Epithelial cell of proximal tubule (primary cell): ENCODE measurements around the gene TAS2R7. TPM values are rescaled to one million over a fixed set of nuclear protein-coding genes. Genes with fewer than 3 reads are reported as not detected.
"Not testable (repeated sequence)": the region's sequence is repeated elsewhere in the genome, so short reads cannot be mapped to it uniquely, and the experiment has no call there.

Experiments used
- DNase-seq: peaks from one replicate; pipeline ENCODE4 v3.0.0-alpha.2; 2011; ENCODE audit warnings: low read depth
- H3K4me3 ChIP-seq: 2 replicates; pipeline ENCODE4 v1.5.1; 2011; ENCODE audit warnings: low read depth, mild to moderate bottlenecking, low read length
- total RNA-seq: library from RNA; depleted of rRNA; stranded (reverse); fragments of >200 nt; gene quantifications from 2 replicates; pipeline ENCODE4 v1.2.3, GENCODE V29; 2015
- TF ChIP-seq, protein P1 (sequence below): conservative IDR thresholded peaks from 2 replicates; pipeline ENCODE4 v1.5.1; 2012; ENCODE audit warnings: low read depth, mild to moderate bottlenecking, low read length

Gene TAS2R7
- total RNA-seq, 1 donor from 2014 or later, result not detected

DNA sequence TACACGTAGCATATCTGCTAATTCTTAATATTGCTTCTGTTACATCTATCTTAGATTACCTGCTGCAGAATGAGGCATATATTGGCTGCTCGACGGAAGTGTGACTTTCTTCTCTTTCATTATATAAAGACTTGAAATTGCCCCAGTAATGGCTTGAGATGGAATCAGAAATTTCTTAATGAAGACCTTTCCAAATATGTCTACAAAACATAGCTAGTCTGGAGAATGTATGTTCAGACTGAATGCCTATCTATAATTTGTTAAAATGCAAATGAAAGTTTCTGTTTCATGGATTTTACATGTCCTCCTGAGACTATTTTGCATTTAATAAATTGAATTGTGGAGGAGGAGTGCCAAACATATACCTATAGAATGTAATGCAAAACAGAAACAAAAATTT lies 23.8 kb upstream of the TAS2R7 start, which contains the start of gene TAS2R10:
TAS2R10 (minus strand) TSS at position 101 of the 400 bp plus-strand sequence; CDS start at position 12, 89 bp downstream.
- no peak within 1 kb of the TSS for H3K4me3 ChIP-seq
- TF ChIP-seq, protein P1, sequence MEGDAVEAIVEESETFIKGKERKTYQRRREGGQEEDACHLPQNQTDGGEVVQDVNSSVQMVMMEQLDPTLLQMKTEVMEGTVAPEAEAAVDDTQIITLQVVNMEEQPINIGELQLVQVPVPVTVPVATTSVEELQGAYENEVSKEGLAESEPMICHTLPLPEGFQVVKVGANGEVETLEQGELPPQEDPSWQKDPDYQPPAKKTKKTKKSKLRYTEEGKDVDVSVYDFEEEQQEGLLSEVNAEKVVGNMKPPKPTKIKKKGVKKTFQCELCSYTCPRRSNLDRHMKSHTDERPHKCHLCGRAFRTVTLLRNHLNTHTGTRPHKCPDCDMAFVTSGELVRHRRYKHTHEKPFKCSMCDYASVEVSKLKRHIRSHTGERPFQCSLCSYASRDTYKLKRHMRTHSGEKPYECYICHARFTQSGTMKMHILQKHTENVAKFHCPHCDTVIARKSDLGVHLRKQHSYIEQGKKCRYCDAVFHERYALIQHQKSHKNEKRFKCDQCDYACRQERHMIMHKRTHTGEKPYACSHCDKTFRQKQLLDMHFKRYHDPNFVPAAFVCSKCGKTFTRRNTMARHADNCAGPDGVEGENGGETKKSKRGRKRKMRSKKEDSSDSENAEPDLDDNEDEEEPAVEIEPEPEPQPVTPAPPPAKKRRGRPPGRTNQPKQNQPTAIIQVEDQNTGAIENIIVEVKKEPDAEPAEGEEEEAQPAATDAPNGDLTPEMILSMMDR, result no peak
- no peak for DNase-seq

DNA sequence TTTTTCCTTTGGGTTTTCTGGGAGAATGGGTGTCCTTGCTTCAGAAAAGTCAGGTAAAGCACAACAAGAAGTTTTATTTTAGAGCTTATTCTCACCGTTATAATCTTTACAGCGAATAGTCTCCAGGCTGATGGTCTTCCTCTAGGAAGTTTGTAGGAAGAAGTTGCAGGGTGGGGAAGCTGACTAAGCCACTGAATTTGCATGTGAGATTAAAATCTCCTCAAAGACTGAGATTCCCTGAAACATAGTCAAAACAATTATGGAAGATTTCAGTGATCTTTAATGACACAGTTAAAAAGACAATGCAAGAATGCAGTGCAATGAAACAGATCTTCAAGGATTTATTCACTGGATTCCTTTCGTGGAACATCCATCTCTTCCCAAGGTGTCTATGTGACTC lies 22.5 kb upstream of the TAS2R7 start:
- no peak for DNase-seq
- TF ChIP-seq, protein P1, result no peak
- H3K4me3 ChIP-seq, result no peak overlapping the region

DNA sequence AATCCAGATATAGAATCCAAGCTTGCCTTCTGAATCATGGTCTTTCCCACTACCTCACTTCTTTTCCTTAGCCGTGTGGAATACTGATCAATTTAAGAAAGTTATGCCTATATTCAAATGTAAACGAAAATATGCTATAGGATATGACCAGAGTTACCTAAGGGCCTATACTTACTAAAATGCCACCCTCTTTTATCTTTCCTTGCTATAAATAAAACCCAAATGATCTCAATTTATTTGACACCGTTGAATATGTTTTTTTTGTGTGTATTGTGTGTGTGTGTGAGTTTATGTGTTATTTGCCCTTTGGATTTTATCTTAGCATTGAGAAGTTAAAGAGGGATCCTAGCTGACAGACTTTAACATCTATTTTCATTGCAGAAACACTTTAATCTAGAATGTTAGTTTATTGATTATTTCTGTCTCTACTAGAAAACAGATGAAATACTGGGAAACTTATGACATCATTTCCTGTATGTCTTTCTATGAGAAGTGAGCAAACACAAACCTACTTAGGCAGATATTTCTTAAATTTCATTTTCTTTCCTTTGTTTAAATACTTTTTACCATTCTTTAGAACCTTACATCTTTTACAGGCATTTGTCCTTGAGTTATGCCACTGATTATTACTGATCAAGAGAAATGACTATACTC lies 9.6 kb upstream of the TAS2R7 start:
- H3K4me3 ChIP-seq, result no peak overlapping the region
- TF ChIP-seq, protein P1, result no peak
- DNase-seq, result no peak

DNA sequence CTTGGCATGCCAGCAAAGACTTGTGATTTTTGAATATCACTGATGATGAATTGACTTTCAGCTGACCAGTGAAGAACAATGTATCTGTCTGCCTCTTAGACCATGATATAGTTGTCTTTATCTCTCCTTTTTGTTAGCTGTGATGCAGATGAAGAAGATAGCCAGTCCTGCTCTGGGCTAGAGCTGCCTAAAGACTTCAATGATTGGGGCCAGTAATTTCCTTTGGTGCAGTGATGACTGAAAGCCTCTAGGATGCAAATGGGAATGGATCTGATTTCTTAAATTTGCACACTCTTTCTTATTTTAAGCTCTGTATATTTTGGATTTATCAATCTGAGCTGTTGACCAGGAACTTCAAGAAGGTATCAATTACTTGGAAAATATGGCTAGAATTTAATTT lies 7.6 kb upstream of the TAS2R7 start, which contains the start of gene TAS2R9:
TAS2R9 (minus strand) TSS at position 101 of the 400 bp plus-strand sequence; CDS start at position 8, 93 bp downstream.
- no peak within 1 kb of the TSS for H3K4me3 ChIP-seq
- no peak for DNase-seq
- TF ChIP-seq, protein P1, result no peak

DNA sequence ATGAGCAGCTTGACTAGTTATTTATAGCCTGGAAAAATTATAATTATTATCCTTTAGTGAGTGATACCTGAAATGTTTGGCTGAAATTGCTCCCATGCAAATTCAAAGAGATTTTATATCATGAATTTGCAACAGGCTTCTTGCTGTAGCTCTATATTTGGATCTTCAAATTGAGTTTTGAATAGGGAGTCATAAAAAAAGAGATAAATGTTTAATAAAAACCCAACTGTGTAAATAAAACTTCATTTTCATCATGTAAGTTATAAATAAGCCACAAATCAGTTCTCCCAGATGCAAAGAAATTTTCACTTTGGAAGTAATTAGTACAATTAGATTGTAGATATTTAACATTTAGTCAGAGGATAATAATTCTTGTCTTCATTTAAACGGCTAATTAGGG lies 4.8 kb upstream of the TAS2R7 start, which contains the start of gene TAS2R8:
TAS2R8 (minus strand) TSS at position 101 of the 400 bp plus-strand sequence. CDS start 306 bp downstream, outside the sequence.
- no peak for DNase-seq
- TF ChIP-seq, protein P1, result no peak
- no peak within 1 kb of the TSS for H3K4me3 ChIP-seq

DNA sequence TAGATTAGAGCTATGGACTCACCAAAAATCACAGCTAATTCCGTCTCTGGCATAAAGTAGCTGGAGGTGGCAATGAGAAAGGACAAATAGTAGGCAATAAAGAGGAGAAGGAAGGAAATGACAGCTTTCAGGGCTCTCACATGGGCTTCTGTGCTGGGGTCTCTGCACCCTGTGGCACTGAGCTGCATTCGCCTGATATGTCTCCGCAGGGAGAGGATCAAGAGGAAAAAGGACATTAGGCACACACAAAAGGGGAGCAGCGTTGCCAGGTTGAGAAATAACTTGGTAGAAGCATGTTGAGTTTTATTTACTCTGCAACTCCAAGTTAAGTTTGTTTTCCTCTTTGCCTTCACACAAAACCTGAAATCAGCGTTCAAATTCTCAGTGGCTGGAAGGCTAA lies 686 bp downstream of the TAS2R7 start:
- no peak for DNase-seq
- TF ChIP-seq, protein P1, result no peak
- H3K4me3 ChIP-seq, result no peak overlapping the region

DNA sequence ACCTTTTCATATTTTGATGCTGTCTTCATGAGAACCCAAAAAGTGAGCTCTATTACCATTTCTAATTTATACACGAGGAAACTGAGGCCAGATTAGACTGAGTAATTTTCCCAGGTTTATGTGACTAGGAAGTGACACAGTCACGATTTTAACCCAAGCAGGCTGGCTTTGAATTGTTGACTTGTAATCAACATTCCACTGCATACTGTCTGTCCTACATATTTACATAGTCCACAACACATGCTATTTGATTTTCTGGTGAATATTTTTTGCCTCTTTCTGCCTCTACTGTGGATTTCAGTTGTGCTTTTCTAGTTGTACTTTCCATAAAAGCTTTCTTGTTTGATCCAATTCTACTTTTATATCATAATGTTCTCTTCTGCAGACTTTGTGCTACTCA lies 8.2 kb downstream of the TAS2R7 start:
- no peak overlapping the region for H3K4me3 ChIP-seq
- no peak for DNase-seq
- TF ChIP-seq, protein P1, result no peak

DNA sequence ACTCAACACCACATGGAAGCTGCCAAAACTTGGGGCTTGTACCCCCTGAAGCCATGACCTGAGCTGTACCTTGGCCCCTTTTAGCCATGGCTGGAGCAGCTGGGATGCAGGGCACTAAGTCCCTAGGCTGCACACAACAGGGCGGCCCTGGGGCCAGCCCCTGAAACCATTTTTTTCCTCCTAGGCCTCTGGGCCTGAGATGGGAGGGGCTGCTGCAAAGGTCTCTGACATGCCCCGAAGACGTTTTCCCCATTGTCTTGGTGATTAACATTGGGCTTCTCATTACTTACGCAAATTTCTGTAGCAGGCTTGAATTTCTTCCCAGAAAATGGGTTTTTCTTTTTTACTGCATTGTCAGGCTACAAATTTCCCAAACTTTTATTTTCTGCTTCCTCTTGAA lies 10.7 kb downstream of the TAS2R7 start:
- DNase-seq, H3K4me3 ChIP-seq: not testable (repeated sequence)
